UCSD-AML1 (cell line): Measurements from ENCODE around the gene C1orf159.
"Not testable (repeated sequence)": the region's sequence is repeated elsewhere in the genome, so short reads cannot be mapped to it uniquely, and the experiment has no call there.

Experiments
- DNase-seq: peaks from one replicate; lab custom pipeline; 2025; ENCODE audit not compliant: unreplicated experiment; lab: John Stamatoyannopoulos, UW

Gene C1orf159

GRCh38 chr1:1150100-1150499 lies 34.2 kb upstream of the C1orf159 start:
- no peak for DNase-seq

- DNase-seq: no peak
Measured at GRCh38 chr1:1149416-1149815, 33.5 kb upstream of the C1orf159 start.

- no peak for DNase-seq
Measured at GRCh38 chr1:1148569-1148968, 32.7 kb upstream of the C1orf159 start.

- no peak for DNase-seq
Measured at GRCh38 chr1:1148061-1148460, 32.2 kb upstream of the C1orf159 start.

- DNase-seq: no peak
Measured at GRCh38 chr1:1146596-1146995, 30.7 kb upstream of the C1orf159 start.

- DNase-seq: no peak
Measured at GRCh38 chr1:1146026-1146425, 30.1 kb upstream of the C1orf159 start.

- no peak for DNase-seq
Measured at GRCh38 chr1:1145547-1145914, 29.6 kb upstream of the C1orf159 start.

- DNase-seq: no peak
Measured at GRCh38 chr1:1144843-1145546, 29.1 kb upstream of the C1orf159 start.

- peak; percentile 35 for DNase-seq
Measured at GRCh38 chr1:1144122-1144842, 28.4 kb upstream of the C1orf159 start.

- DNase-seq: no peak
Measured at GRCh38 chr1:1143636-1144035, 27.7 kb upstream of the C1orf159 start.

- DNase-seq: no peak
Measured at GRCh38 chr1:1142844-1143243, 27.0 kb upstream of the C1orf159 start.

GRCh38 chr1:1142352-1142751 lies 26.5 kb upstream of the C1orf159 start:
- DNase-seq: not testable (repeated sequence)

- no peak for DNase-seq
Measured at GRCh38 chr1:1141911-1142250, 26.0 kb upstream of the C1orf159 start.

GRCh38 chr1:1141244-1141910 lies 25.5 kb upstream of the C1orf159 start:
- no peak for DNase-seq

GRCh38 chr1:1140673-1141072 lies 24.8 kb upstream of the C1orf159 start:
- DNase-seq: no peak

GRCh38 chr1:1137256-1138045 lies 21.6 kb upstream of the C1orf159 start:
- DNase-seq: peak; percentile 56

GRCh38 chr1:1136547-1137230 lies 20.8 kb upstream of the C1orf159 start:
- DNase-seq: no peak

GRCh38 chr1:1135339-1136136 lies 19.6 kb upstream of the C1orf159 start:
- no peak for DNase-seq

- no peak for DNase-seq
Measured at GRCh38 chr1:1134300-1134970, 18.5 kb upstream of the C1orf159 start.
